Loucy (cell line): ENCODE measurements around the gene MAP3K5.

Source experiments
- H2AFZ ChIP-seq: fragments of 200-600 bp; sonication (generic); 2 replicates; pipeline ENCODE4 v1.6.0; 2016; ENCODE audit warnings: antibody characterized with exemption, mild to moderate bottlenecking, low read length, moderate library complexity
- H3F3A ChIP-seq: fragments of 200-600 bp; 2 replicates; pipeline ENCODE4 v1.6.0; 2016; ENCODE audit warnings: antibody characterized with exemption, low read depth, mild to moderate bottlenecking
- H3K27me3 ChIP-seq: fragments of 200-600 bp; sonication (generic); 2 replicates; pipeline ENCODE4 v1.6.1; 2014; ENCODE audit warnings: low read length, mild to moderate bottlenecking; ENCODE audit not compliant: insufficient read depth, poor library complexity, severe bottlenecking
- H3K36me3 ChIP-seq: fragments of 200-600 bp; sonication (generic); 2 replicates; pipeline ENCODE4 v1.6.1; 2016; ENCODE audit warnings: low read length; ENCODE audit not compliant: insufficient read depth
- H3K4me1 ChIP-seq: fragments of 200-600 bp; sonication (generic); 2 replicates; pipeline ENCODE4 v1.5.1; 2014; ENCODE audit warnings: low read length, mild to moderate bottlenecking; ENCODE audit not compliant: insufficient read depth, poor library complexity, severe bottlenecking
- H3K4me2 ChIP-seq: fragments of 200-600 bp; sonication (generic); 2 replicates; pipeline ENCODE4 v1.6.0; 2014; ENCODE audit warnings: antibody characterized with exemption, low read length, low read depth, mild to moderate bottlenecking; ENCODE audit not compliant: poor library complexity, severe bottlenecking
- H3K4me3 ChIP-seq: fragments of 200-600 bp; sonication (generic); 2 replicates; pipeline ENCODE4 v1.5.1; 2014; ENCODE audit warnings: low read length, mild to moderate bottlenecking, mixed read lengths; ENCODE audit not compliant: poor library complexity, severe bottlenecking
- H3K79me2 ChIP-seq: fragments of 200-600 bp; sonication (generic); 2 replicates; pipeline ENCODE4 v1.6.1; 2014; ENCODE audit warnings: low read length; ENCODE audit not compliant: insufficient read depth
- H3K9ac ChIP-seq: fragments of 200-600 bp; sonication (generic); 2 replicates; pipeline ENCODE4 v1.6.0; 2014; ENCODE audit warnings: mild to moderate bottlenecking, low read depth, low read length, moderate library complexity; ENCODE audit not compliant: poor library complexity, severe bottlenecking
- H3K9me2 ChIP-seq: fragments of 200-600 bp; sonication (generic); replicated peaks from 2 replicates; pipeline ENCODE4 v1.6.1; 2016; ENCODE audit warnings: low read depth, low read length, mixed read lengths
- H3K9me3 ChIP-seq: fragments of 200-600 bp; sonication (generic); 2 replicates; pipeline ENCODE4 v1.6.1; 2014; ENCODE audit warnings: mild to moderate bottlenecking, antibody characterized with exemption, low read length, low read depth; ENCODE audit not compliant: insufficient read depth
- H4K20me1 ChIP-seq: fragments of 200-600 bp; sonication (generic); 2 replicates; pipeline ENCODE4 v1.6.0; 2014; ENCODE audit warnings: antibody characterized with exemption, low read length, mild to moderate bottlenecking; ENCODE audit not compliant: insufficient read depth, poor library complexity, severe bottlenecking
- EZH2phosphoT487 ChIP-seq: fragments of 200-600 bp; IDR thresholded peaks from 2 replicates; pipeline ENCODE4 v1.6.1; 2018; ENCODE audit warnings: antibody characterized with exemption, mild to moderate bottlenecking, moderate library complexity, borderline replicate concordance
- TF ChIP-seq, protein P1 (sequence below): fragments of 200-600 bp; sonication (generic); conservative IDR thresholded peaks from 2 replicates; pipeline ENCODE4 v1.5.1; 2014; ENCODE audit warnings: mild to moderate bottlenecking, antibody characterized with exemption, low read length

The MAP3K5 gene

DNA sequence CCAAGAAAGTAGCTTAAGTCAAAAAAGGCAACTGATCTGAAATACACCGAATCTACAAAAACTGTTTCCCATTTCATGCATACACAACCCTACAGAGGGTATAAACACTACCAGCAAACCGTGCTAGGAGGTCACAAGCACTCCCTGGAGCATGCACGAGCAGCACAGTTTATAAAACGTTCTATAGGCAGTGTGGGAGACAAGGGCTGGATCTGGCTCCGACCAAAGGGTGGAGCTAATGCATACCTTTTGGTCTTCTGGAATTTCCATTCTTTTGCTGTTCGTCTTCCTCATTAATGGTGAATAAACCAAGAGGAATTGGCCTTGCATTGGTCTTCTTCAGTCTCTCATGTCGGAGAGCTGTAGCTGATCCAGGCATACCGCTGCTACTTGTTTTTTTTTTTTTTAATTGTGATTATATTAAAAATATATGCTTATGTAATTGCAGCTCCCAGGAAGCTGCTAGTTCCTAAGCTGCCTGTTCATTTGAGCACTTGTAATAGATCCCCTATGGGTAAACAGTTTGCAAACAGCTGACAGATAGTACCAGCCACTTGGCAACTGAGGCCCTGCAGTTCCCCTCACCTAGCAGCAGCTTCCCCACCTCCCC, 266.6 kb downstream of the MAP3K5 start:
- Histone ChIP-seq H3K4me3 (no peak overlapping the region), H3K27me3 (no peaks in the 10 kb centered on the region), H3K9ac (no peak overlapping the region), H2AFZ (no peak overlapping the region), H3K9me3 (no peaks in the 10 kb centered on the region), H3K36me3 (no peaks in the 10 kb centered on the region), H3K4me1 (no peaks in the 10 kb centered on the region), H3K9me2 (no peaks in the 10 kb centered on the region), H3K4me2 (no peak overlapping the region), H3K79me2 (no peaks in the 10 kb centered on the region), H3F3A (no peaks in the 10 kb centered on the region), H4K20me1 (no peaks in the 10 kb centered on the region)
- TF ChIP-seq EZH2phosphoT487 = no peak

GRCh38 chr6:136524936-136525413, 267.3 kb downstream of the MAP3K5 start:
- Histone ChIP-seq H4K20me1 (no peaks in the 10 kb centered on the region), H2AFZ (no peak overlapping the region), H3K79me2 (no peaks in the 10 kb centered on the region), H3K9me3 (no peaks in the 10 kb centered on the region), H3K4me3 (no peak overlapping the region), H3K9me2 (no peaks in the 10 kb centered on the region), H3K9ac (no peak overlapping the region), H3K4me1 (no peaks in the 10 kb centered on the region), H3F3A (no peaks in the 10 kb centered on the region), H3K36me3 (no peaks in the 10 kb centered on the region), H3K27me3 (no peaks in the 10 kb centered on the region), H3K4me2 (no peak overlapping the region)
- TF ChIP-seq EZH2phosphoT487 = no peak
- TF ChIP-seq, protein P1, sequence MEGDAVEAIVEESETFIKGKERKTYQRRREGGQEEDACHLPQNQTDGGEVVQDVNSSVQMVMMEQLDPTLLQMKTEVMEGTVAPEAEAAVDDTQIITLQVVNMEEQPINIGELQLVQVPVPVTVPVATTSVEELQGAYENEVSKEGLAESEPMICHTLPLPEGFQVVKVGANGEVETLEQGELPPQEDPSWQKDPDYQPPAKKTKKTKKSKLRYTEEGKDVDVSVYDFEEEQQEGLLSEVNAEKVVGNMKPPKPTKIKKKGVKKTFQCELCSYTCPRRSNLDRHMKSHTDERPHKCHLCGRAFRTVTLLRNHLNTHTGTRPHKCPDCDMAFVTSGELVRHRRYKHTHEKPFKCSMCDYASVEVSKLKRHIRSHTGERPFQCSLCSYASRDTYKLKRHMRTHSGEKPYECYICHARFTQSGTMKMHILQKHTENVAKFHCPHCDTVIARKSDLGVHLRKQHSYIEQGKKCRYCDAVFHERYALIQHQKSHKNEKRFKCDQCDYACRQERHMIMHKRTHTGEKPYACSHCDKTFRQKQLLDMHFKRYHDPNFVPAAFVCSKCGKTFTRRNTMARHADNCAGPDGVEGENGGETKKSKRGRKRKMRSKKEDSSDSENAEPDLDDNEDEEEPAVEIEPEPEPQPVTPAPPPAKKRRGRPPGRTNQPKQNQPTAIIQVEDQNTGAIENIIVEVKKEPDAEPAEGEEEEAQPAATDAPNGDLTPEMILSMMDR = no peak

DNA sequence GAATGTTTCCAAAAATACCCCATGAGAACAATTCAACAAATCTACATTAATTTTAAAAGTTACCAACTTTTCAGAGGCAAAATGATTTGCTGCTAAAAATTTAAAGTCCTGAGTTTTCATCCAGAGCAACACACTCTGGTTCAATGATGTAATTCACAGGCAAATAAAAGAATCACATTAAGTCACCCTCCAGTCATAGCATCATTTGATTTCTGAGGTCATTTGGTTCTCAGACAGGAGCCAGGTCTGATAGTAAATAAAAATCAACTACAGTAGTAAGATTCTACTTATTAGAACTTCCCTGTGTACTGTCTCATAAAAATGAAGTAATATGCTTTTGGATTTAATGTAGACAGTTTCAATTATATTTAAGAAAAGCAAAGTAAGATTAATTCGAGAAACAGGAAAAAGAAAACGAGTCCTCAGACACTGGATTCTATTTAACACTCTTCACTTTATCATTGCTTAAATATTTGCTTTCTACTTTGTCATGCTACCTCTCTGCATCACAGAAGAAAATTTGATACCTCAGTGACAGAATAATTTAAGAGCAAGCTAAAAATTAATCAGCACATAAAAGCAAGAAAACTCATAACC, 267.8 kb downstream of the MAP3K5 start:
- H3K36me3 ChIP-seq = no peaks in the 10 kb centered on the region
- no peaks in the 10 kb centered on the region for H3K27me3 ChIP-seq
- H3F3A ChIP-seq = no peaks in the 10 kb centered on the region
- no peaks in the 10 kb centered on the region for H4K20me1 ChIP-seq
- no peak overlapping the region for H2AFZ ChIP-seq
- no peak overlapping the region for H3K9ac ChIP-seq
- H3K4me3 ChIP-seq = no peak overlapping the region
- no peaks in the 10 kb centered on the region for H3K9me2 ChIP-seq
- TF ChIP-seq, protein P1 = no peak
- no peaks in the 10 kb centered on the region for H3K9me3 ChIP-seq
- H3K4me1 ChIP-seq = no peaks in the 10 kb centered on the region
- H3K79me2 ChIP-seq = no peaks in the 10 kb centered on the region
- H3K4me2 ChIP-seq = no peak overlapping the region

DNA sequence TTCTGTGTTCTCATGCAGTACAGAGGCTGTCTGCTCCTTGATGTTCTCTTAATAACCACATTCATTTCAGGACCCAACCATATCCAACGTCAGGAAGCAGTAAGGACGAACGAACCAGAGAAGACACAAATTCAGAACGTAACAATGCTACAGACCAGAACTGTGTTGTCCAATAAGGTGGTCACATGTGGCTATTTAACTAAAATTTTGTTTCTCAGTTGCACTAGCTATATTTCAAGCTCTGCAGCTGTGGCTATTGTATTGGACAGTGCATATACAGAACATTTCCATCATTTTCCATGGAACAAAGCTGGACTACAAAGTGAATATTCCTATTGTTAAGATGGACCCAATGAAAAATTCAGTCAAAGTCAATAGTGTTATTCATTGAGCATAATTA, 269.1 kb downstream of the MAP3K5 start:
- H3K9ac ChIP-seq = no peak overlapping the region
- H3K9me2 ChIP-seq = no peaks in the 10 kb centered on the region
- TF ChIP-seq, protein P1 = no peak
- no peak for TF ChIP-seq EZH2phosphoT487
- H2AFZ ChIP-seq = no peak overlapping the region
- no peaks in the 10 kb centered on the region for H4K20me1 ChIP-seq
- H3K27me3 ChIP-seq = no peaks in the 10 kb centered on the region
- H3K79me2 ChIP-seq = no peaks in the 10 kb centered on the region
- H3F3A ChIP-seq = no peaks in the 10 kb centered on the region
- H3K36me3 ChIP-seq = no peaks in the 10 kb centered on the region
- no peaks in the 10 kb centered on the region for H3K4me1 ChIP-seq
- H3K4me3 ChIP-seq = no peak overlapping the region
- H3K4me2 ChIP-seq = no peak overlapping the region
- no peaks in the 10 kb centered on the region for H3K9me3 ChIP-seq
